ENCODE results near the gene MRPL53. TPM values are rescaled to one million over a fixed set of nuclear protein-coding genes. Genes with fewer than 3 reads are reported as not detected.

MRPL53 gene
- total and polyA plus RNA-seq, 2 of the 13 experiments (the other 11 are each of a cell fraction or from before 2014, with no cell fraction given), result 34.3 to 51.9 TPM

GRCh38 chr2:74512744-74513604, 40.5 kb upstream of the MRPL53 start (continued):
- TF ChIP-seq ZBTB40 (IDR thresholded peaks at IDR 0.05) (no peak), ZBTB40 (CRISPR knock-in tag; IDR thresholded peaks at IDR 0.05) (0 out of 2 replicates have a peak, but pooled peaks have one; percentile 52), SALL1 (CRISPR knock-in tag; IDR thresholded peaks at IDR 0.05) (no peak), PRMT3 (CRISPR knock-in tag; IDR thresholded peaks at IDR 0.05; ENCODE audit: borderline replicate concordance, low read depth) (no peak), ERF (CRISPR knock-in tag; IDR thresholded peaks at IDR 0.05) (no peak), YY1 (IDR thresholded peaks at IDR 0.05; ENCODE audit: insufficient read depth, insufficient replicate concordance, low read depth, low read length) (peak; percentile 36), RCOR2 (CRISPR knock-in tag; IDR thresholded peaks at IDR 0.05) (no peak), SSRP1 (CRISPR knock-in tag; IDR thresholded peaks at IDR 0.05) (no peak), AGO1 (IDR thresholded peaks at IDR 0.05; ENCODE audit: low read depth, low read length, poor library complexity, severe bottlenecking) (peak; percentile 87), ZFY (CRISPR knock-in tag; IDR thresholded peaks at IDR 0.05) (peak; percentile 64), RXRB (CRISPR knock-in tag; IDR thresholded peaks at IDR 0.05; ENCODE audit: borderline replicate concordance) (no peak)
- TF ChIP-seq, protein P1, sequence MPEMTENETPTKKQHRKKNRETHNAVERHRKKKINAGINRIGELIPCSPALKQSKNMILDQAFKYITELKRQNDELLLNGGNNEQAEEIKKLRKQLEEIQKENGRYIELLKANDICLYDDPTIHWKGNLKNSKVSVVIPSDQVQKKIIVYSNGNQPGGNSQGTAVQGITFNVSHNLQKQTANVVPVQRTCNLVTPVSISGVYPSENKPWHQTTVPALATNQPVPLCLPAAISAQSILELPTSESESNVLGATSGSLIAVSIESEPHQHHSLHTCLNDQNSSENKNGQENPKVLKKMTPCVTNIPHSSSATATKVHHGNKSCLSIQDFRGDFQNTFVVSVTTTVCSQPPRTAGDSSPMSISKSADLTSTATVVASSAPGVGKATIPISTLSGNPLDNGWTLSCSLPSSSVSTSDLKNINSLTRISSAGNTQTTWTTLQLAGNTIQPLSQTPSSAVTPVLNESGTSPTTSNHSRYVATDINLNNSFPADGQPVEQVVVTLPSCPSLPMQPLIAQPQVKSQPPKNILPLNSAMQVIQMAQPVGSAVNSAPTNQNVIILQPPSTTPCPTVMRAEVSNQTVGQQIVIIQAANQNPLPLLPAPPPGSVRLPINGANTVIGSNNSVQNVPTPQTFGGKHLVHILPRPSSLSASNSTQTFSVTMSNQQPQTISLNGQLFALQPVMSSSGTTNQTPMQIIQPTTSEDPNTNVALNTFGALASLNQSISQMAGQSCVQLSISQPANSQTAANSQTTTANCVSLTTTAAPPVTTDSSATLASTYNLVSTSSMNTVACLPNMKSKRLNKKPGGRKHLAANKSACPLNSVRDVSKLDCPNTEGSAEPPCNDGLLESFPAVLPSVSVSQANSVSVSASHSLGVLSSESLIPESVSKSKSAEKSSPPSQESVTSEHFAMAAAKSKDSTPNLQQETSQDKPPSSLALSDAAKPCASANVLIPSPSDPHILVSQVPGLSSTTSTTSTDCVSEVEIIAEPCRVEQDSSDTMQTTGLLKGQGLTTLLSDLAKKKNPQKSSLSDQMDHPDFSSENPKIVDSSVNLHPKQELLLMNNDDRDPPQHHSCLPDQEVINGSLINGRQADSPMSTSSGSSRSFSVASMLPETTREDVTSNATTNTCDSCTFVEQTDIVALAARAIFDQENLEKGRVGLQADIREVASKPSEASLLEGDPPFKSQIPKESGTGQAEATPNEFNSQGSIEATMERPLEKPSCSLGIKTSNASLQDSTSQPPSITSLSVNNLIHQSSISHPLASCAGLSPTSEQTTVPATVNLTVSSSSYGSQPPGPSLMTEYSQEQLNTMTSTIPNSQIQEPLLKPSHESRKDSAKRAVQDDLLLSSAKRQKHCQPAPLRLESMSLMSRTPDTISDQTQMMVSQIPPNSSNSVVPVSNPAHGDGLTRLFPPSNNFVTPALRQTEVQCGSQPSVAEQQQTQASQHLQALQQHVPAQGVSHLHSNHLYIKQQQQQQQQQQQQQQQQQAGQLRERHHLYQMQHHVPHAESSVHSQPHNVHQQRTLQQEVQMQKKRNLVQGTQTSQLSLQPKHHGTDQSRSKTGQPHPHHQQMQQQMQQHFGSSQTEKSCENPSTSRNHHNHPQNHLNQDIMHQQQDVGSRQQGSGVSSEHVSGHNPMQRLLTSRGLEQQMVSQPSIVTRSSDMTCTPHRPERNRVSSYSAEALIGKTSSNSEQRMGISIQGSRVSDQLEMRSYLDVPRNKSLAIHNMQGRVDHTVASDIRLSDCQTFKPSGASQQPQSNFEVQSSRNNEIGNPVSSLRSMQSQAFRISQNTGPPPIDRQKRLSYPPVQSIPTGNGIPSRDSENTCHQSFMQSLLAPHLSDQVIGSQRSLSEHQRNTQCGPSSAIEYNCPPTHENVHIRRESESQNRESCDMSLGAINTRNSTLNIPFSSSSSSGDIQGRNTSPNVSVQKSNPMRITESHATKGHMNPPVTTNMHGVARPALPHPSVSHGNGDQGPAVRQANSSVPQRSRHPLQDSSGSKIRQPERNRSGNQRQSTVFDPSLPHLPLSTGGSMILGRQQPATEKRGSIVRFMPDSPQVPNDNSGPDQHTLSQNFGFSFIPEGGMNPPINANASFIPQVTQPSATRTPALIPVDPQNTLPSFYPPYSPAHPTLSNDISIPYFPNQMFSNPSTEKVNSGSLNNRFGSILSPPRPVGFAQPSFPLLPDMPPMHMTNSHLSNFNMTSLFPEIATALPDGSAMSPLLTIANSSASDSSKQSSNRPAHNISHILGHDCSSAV (CRISPR knock-in tag; IDR thresholded peaks at IDR 0.05; ENCODE audit: borderline replicate concordance), result no peak

Measured in HepG2 (cell line).